Esophagus squamous epithelium (tissue), 5 donors: ENCODE measurements around the gene ALMS1. TPM values are rescaled to one million over a fixed set of nuclear protein-coding genes. Genes with fewer than 3 reads are reported as not detected.
"Not testable (repeated sequence)": the region's sequence is repeated elsewhere in the genome, so short reads cannot be mapped to it uniquely, and the experiment has no call there.

ENCODE experiments used
- DNase-seq: peaks from one replicate; lab custom pipeline; 2025; lab: John Stamatoyannopoulos, UW
- H3K27ac ChIP-seq, 4 donors: fragments of 200-600 bp; sonication (generic); one replicate each; pipeline ENCODE4 v1.5.1; 2016 to 2019; ENCODE audit warnings: mild to moderate bottlenecking in 1 of 4
- H3K27me3 ChIP-seq, 4 donors: fragments of 200-600 bp; sonication (generic); 1 replicate in 3 of 4; 2 replicates in 1 of 4; pipeline versions ENCODE4 v1.5.1 to v1.6.0; 2017 to 2021; ENCODE audit warnings: antibody characterized with exemption in 1 of 4
- H3K36me3 ChIP-seq, 3 donors: fragments of 200-600 bp; sonication (generic); one replicate each; pipeline ENCODE4 v1.5.1; 2016 to 2019
- H3K4me1 ChIP-seq, 3 donors: fragments of 200-600 bp; sonication (generic); one replicate each; pipeline ENCODE4 v1.5.1; 2017 to 2019
- H3K4me3 ChIP-seq, 4 donors: fragments of 200-600 bp; sonication (generic); 1 replicate in 3 of 4; 2 replicates in 1 of 4; pipeline ENCODE4 v1.5.1; 2016 to 2019; ENCODE audit warnings: mild to moderate bottlenecking in 2 of 4, moderate library complexity in 1 of 4
- H3K9me3 ChIP-seq, 3 donors: fragments of 200-600 bp; sonication (generic); one replicate each; pipeline ENCODE4 v1.5.1; 2016 to 2019
- CTCF ChIP-seq, 6 experiments: fragments of 450-650 bp in 4 of 6; fragments of 200-600 bp in 2 of 6; sonication (generic) in 2 of 6; IDR thresholded peaks; one replicate each; pipeline ENCODE4 v1.5.1; 2016 to 2019; ENCODE audit warnings: antibody characterized with exemption in 6 of 6, mild to moderate bottlenecking in 4 of 6, moderate library complexity in 4 of 6
- POLR2A ChIP-seq, 4 donors: fragments of 450-650 bp; IDR thresholded peaks; one replicate each; pipeline ENCODE4 v1.6.1; 2017; ENCODE audit warnings: antibody characterized with exemption in 4 of 4, mild to moderate bottlenecking in 4 of 4, moderate library complexity in 3 of 4
- whole genome bisulfite sequencing, 2 donors: methylation state at CpG; one replicate each; pipeline ENCODE4 v1.1.5; 2018; 5-methylcytosine and 5-hydroxymethylcytosine counted together
- intact Hi-C: fragments of 100-400 bp; cut with DNase I; formaldehyde crosslinking; loops from one replicate; pipeline ENCODE4 v1.15.0; 2022
- total RNA-seq, 4 donors: library from RNA; depleted of rRNA; stranded (reverse); fragments of >200 nt; gene quantifications; one replicate each; pipeline ENCODE4 v1.1.0, GENCODE V29; 2016
- donor health status: DM: yes; HTN: yes; CAD: no.

Gene ALMS1
- total RNA-seq, 4 donors from 2014 or later, result 8.4 to 21.4 (median 9.5) TPM

GRCh38 chr2:73614105-73614504, 228.5 kb downstream of the ALMS1 start:
- WGBS, 2 donors, result 83 to 94% methylated on average over 2 to 3 of the region's 3 CpGs

GRCh38 chr2:73614997-73615396, 229.4 kb downstream of the ALMS1 start:
- no peak for DNase-seq
- H3K36me3 ChIP-seq, result peaks cover 0 to 5% (median 0%) of the 10 kb centered on the region in 3 donors
- intact Hi-C loops, result no loop called here
- no peak overlapping the region for H3K4me3 ChIP-seq
- H3K27ac ChIP-seq, result no peak overlapping the region
- TF ChIP-seq POLR2A (IDR thresholded peaks at IDR 0.05) (no peak), CTCF (IDR thresholded peaks at IDR 0.05) (no peak)
- no peaks in the 10 kb centered on the region for H3K27me3 ChIP-seq
- no peaks in the 10 kb centered on the region for H3K9me3 ChIP-seq
- H3K4me1 ChIP-seq, result no peaks in the 10 kb centered on the region

More at GRCh38 chr2:73614105-73614504, 228.5 kb downstream of the ALMS1 start:
- H3K27me3 ChIP-seq, result no peaks in the 10 kb centered on the region
- no peaks in the 10 kb centered on the region for H3K4me1 ChIP-seq
- H3K9me3 ChIP-seq, result no peaks in the 10 kb centered on the region
- no peak for DNase-seq
- TF ChIP-seq CTCF (IDR thresholded peaks at IDR 0.05), result no peak
- no peak for TF ChIP-seq POLR2A (IDR thresholded peaks at IDR 0.05)
- intact Hi-C loops, result no loop called here
- peaks cover 0 to 12% (median 0%) of the 10 kb centered on the region in 3 donors for H3K36me3 ChIP-seq
- H3K4me3 ChIP-seq, result no peak overlapping the region
- no peak overlapping the region for H3K27ac ChIP-seq

- 46 to 89% methylated on average over 2 of the region's 3 CpGs for WGBS, 2 donors
- H3K9me3 ChIP-seq, intact Hi-C loops, DNase-seq, H3K4me3 ChIP-seq, H3K4me1 ChIP-seq, H3K27me3 ChIP-seq, H3K27ac ChIP-seq, H3K36me3 ChIP-seq: not testable (repeated sequence)
These were observed 234.3 kb downstream of the ALMS1 start for GRCh38 chr2:73619925-73620324.

- H3K36me3 ChIP-seq, H3K4me1 ChIP-seq, intact Hi-C loops, H3K9me3 ChIP-seq, DNase-seq, H3K27ac ChIP-seq, H3K27me3 ChIP-seq, H3K4me3 ChIP-seq: not testable (repeated sequence)
These were observed 238.4 kb downstream of the ALMS1 start for GRCh38 chr2:73624036-73624435.

GRCh38 chr2:73624625-73625024, 239.0 kb downstream of the ALMS1 start:
- H3K4me3 ChIP-seq, intact Hi-C loops, H3K4me1 ChIP-seq, DNase-seq, H3K27ac ChIP-seq, H3K9me3 ChIP-seq, H3K36me3 ChIP-seq, H3K27me3 ChIP-seq: not testable (repeated sequence)
- WGBS, 2 donors, result 68 to 82% methylated on average over 3 to 4 of the region's 9 CpGs

GRCh38 chr2:73626237-73626636, 240.6 kb downstream of the ALMS1 start:
- H3K9me3 ChIP-seq, H3K27me3 ChIP-seq, intact Hi-C loops, H3K4me3 ChIP-seq, DNase-seq, H3K27ac ChIP-seq, H3K4me1 ChIP-seq, H3K36me3 ChIP-seq: not testable (repeated sequence)
- WGBS, 2 donors, result 51 to 54% methylated on average over 5 of the region's 5 CpGs

- 82 to 85% methylated on average over 2 of the region's 2 CpGs for WGBS, 2 donors
- not testable (repeated sequence) for H3K4me3 ChIP-seq
These were observed 242.9 kb downstream of the ALMS1 start for GRCh38 chr2:73628493-73628892.

GRCh38 chr2:73630662-73631266, 245.1 kb downstream of the ALMS1 start:
- DNase-seq, H3K4me1 ChIP-seq, intact Hi-C loops, H3K27ac ChIP-seq, H3K36me3 ChIP-seq, H3K9me3 ChIP-seq, H3K4me3 ChIP-seq, H3K27me3 ChIP-seq: not testable (repeated sequence)
- 34 to 57% methylated on average over 2 of the region's 2 CpGs for WGBS, 2 donors
- TF ChIP-seq CTCF (IDR thresholded peaks at IDR 0.05), result peak in 1 of 6 experiments; percentile 39

More at GRCh38 chr2:73628493-73628892, 242.9 kb downstream of the ALMS1 start:
- intact Hi-C loops, H3K27me3 ChIP-seq, DNase-seq, H3K9me3 ChIP-seq, H3K4me1 ChIP-seq, H3K27ac ChIP-seq, H3K36me3 ChIP-seq: not testable (repeated sequence)

- H3K27ac ChIP-seq, H3K4me1 ChIP-seq, H3K9me3 ChIP-seq, H3K36me3 ChIP-seq, H3K27me3 ChIP-seq, DNase-seq, H3K4me3 ChIP-seq, intact Hi-C loops: not testable (repeated sequence)
These were observed 251.3 kb downstream of the ALMS1 start for GRCh38 chr2:73636977-73637376.
